IPS DF 19.7 (cell line): Measurements from ENCODE around the gene TMEM39A.

Source experiments
- DNase-seq: peaks from one replicate; pipeline ENCODE4 v3.0.0-alpha.2; 2013; ENCODE audit warnings: low read depth, low spot score

Gene TMEM39A

GRCh38 chr3:119401503-119402440, 61.6 kb downstream of the TMEM39A start:
- no peak for DNase-seq

GRCh38 chr3:119401069-119401468, 62.3 kb downstream of the TMEM39A start:
- no peak for DNase-seq

- no peak for DNase-seq
These were observed 62.9 kb downstream of the TMEM39A start for GRCh38 chr3:119400466-119400865.

- DNase-seq = no peak
These were observed 66.5 kb downstream of the TMEM39A start for GRCh38 chr3:119396870-119397269.

- no peak for DNase-seq
These were observed 67.5 kb downstream of the TMEM39A start for GRCh38 chr3:119395923-119396358.

GRCh38 chr3:119388577-119388976, 74.8 kb downstream of the TMEM39A start:
- DNase-seq = no peak

- DNase-seq = no peak
These were observed 81.3 kb downstream of the TMEM39A start for GRCh38 chr3:119382134-119382533.

- DNase-seq = no peak
These were observed 82.7 kb downstream of the TMEM39A start for GRCh38 chr3:119380697-119381096.
